Neural cell (in vitro differentiated cells): ENCODE measurements around the gene C1QTNF9.

ENCODE experiments used
- CTCF ChIP-seq: fragments of 450-650 bp; IDR thresholded peaks from 2 replicates; pipeline ENCODE4 v1.5.1; 2014; ENCODE audit warnings: antibody characterized with exemption, mild to moderate bottlenecking, moderate library complexity; ENCODE audit not compliant: poor library complexity, severe bottlenecking
- EP300 ChIP-seq: fragments of 450-650 bp; conservative IDR thresholded peaks from 2 replicates; pipeline ENCODE4 v1.6.1; 2014; ENCODE audit warnings: antibody characterized with exemption, mild to moderate bottlenecking, moderate library complexity; ENCODE audit not compliant: poor library complexity, severe bottlenecking
- EZH2 ChIP-seq: fragments of 200-600, 300-800 bp; shearing (Covaris generic), sonication (generic); IDR thresholded peaks from 2 replicates; pipeline ENCODE4 v1.6.1; 2014; ENCODE audit warnings: antibody characterized with exemption, low read length, borderline replicate concordance, mild to moderate bottlenecking; ENCODE audit not compliant: insufficient read depth, poor library complexity, severe bottlenecking
- MXI1 ChIP-seq: fragments of 450-650 bp; conservative IDR thresholded peaks from 2 replicates; pipeline ENCODE4 v1.6.1; 2014; ENCODE audit warnings: antibody characterized with exemption, mild to moderate bottlenecking; ENCODE audit not compliant: poor library complexity, severe bottlenecking
- POLR2AphosphoS5 ChIP-seq: IDR thresholded peaks from 2 replicates; pipeline ENCODE4 v1.6.1; 2012
- RAD21 ChIP-seq: fragments of 450-650 bp; conservative IDR thresholded peaks from 2 replicates; pipeline ENCODE4 v1.6.1; 2014; ENCODE audit warnings: antibody characterized with exemption, mild to moderate bottlenecking, moderate library complexity
- REST ChIP-seq: IDR thresholded peaks from 2 replicates; pipeline ENCODE4 v1.6.1; 2012; ENCODE audit warnings: borderline replicate concordance
- SMC3 ChIP-seq: fragments of 450-650 bp; conservative IDR thresholded peaks from 2 replicates; pipeline ENCODE4 v1.6.1; 2014; ENCODE audit warnings: antibody characterized with exemption, mild to moderate bottlenecking, moderate library complexity; ENCODE audit not compliant: poor library complexity
- TAF1 ChIP-seq: IDR thresholded peaks from 2 replicates; pipeline ENCODE4 v1.6.1; 2012; ENCODE audit warnings: low read depth

- TF ChIP-seq EP300: no peak
- no peak for TF ChIP-seq CTCF
- TF ChIP-seq TAF1: no peak
- TF ChIP-seq REST: no peak
- TF ChIP-seq EZH2: no peak
- TF ChIP-seq POLR2AphosphoS5: no peak
- no peak for TF ChIP-seq RAD21
- TF ChIP-seq SMC3: no peak
- no peak for TF ChIP-seq MXI1
Observed at GRCh38 chr13:24274452-24275021, 34.8 kb upstream of the C1QTNF9 start.
